ENCODE measurements around the gene EEF2K. TPM values are rescaled to one million over a fixed set of nuclear protein-coding genes. Genes with fewer than 3 reads are reported as not detected.
"Not testable (repeated sequence)": the region's sequence is repeated elsewhere in the genome, so short reads cannot be mapped to it uniquely, and the experiment has no call there.

Gene EEF2K
- total RNA-seq, 1 donor from 2014 or later = 22.1 TPM

- no peaks in the 10 kb centered on the region for H3K36me3 Mint-ChIP-seq
- H3K4me3 Mint-ChIP-seq = no peak overlapping the region
- peaks cover 46% of the 10 kb centered on the region for H3K27me3 Mint-ChIP-seq (ENCODE audit: low read depth)
These were observed 41.6 kb upstream of the EEF2K start for GRCh38 chr16:22164482-22164881.

GRCh38 chr16:22165508-22166285 lies 40.4 kb upstream of the EEF2K start:
- H3K4me3 Mint-ChIP-seq = no peak overlapping the region
- no peaks in the 10 kb centered on the region for H3K36me3 Mint-ChIP-seq
- no peaks in the 10 kb centered on the region for H3K4me1 Mint-ChIP-seq
- DNase-seq (ENCODE audit: low spot score in 2 of 2, unreplicated experiment in 2 of 2) = no peak
- H3K27ac Mint-ChIP-seq = no peak overlapping the region
- peaks cover 5% of the 10 kb centered on the region for H3K9me3 Mint-ChIP-seq
- no peak for TF ChIP-seq CTCF (IDR thresholded peaks at IDR 0.05; ENCODE audit: unreplicated experiment)
- H3K27me3 Mint-ChIP-seq (ENCODE audit: low read depth) = peaks cover 34% of the 10 kb centered on the region

More at GRCh38 chr16:22164482-22164881, 41.6 kb upstream of the EEF2K start:
- DNase-seq (ENCODE audit: low spot score in 2 of 2, unreplicated experiment in 2 of 2) = no peak
- Mint-ChIP-seq H3K9me3 (peaks cover 5% of the 10 kb centered on the region), H3K27ac (no peak overlapping the region), H3K4me1 (no peaks in the 10 kb centered on the region)
- no peak for TF ChIP-seq CTCF (IDR thresholded peaks at IDR 0.05; ENCODE audit: unreplicated experiment)

GRCh38 chr16:22171953-22172352 lies 34.1 kb upstream of the EEF2K start:
- Mint-ChIP-seq H3K4me3 (no peak overlapping the region), H3K4me1 (no peaks in the 10 kb centered on the region), H3K27me3 (ENCODE audit: low read depth) (no peaks in the 10 kb centered on the region), H3K9me3 (no peaks in the 10 kb centered on the region), H3K27ac (no peak overlapping the region), H3K36me3 (no peaks in the 10 kb centered on the region)
- no peak for TF ChIP-seq CTCF (IDR thresholded peaks at IDR 0.05; ENCODE audit: unreplicated experiment)
- DNase-seq (ENCODE audit: low spot score in 2 of 2, unreplicated experiment in 2 of 2) = no peak

- H3K27ac Mint-ChIP-seq; H3K27me3 Mint-ChIP-seq (ENCODE audit: low read depth); H3K36me3 Mint-ChIP-seq; H3K4me1 Mint-ChIP-seq; H3K4me3 Mint-ChIP-seq; DNase-seq (ENCODE audit: low spot score in 2 of 2, unreplicated experiment in 2 of 2); H3K9me3 Mint-ChIP-seq: not testable (repeated sequence)
These were observed 33.4 kb upstream of the EEF2K start for GRCh38 chr16:22172642-22173041.

- Mint-ChIP-seq H3K4me1 (no peaks in the 10 kb centered on the region), H3K27ac (no peak overlapping the region), H3K27me3 (ENCODE audit: low read depth) (peaks cover 8% of the 10 kb centered on the region), H3K9me3 (no peaks in the 10 kb centered on the region), H3K36me3 (no peaks in the 10 kb centered on the region), H3K4me3 (no peak overlapping the region)
- DNase-seq (ENCODE audit: low spot score in 2 of 2, unreplicated experiment in 2 of 2) = no peak
- no peak for TF ChIP-seq CTCF (IDR thresholded peaks at IDR 0.05; ENCODE audit: unreplicated experiment)
These were observed 31.4 kb upstream of the EEF2K start for GRCh38 chr16:22174642-22175041.

- no peaks in the 10 kb centered on the region for H3K4me1 Mint-ChIP-seq
- no peak overlapping the region for H3K27ac Mint-ChIP-seq
These were observed 27.8 kb upstream of the EEF2K start for GRCh38 chr16:22177968-22178930.

More at GRCh38 chr16:22177968-22178930, 27.8 kb upstream of the EEF2K start:
- TF ChIP-seq CTCF (IDR thresholded peaks at IDR 0.05; ENCODE audit: unreplicated experiment) = no peak
- DNase-seq (ENCODE audit: low spot score in 2 of 2, unreplicated experiment in 2 of 2) = no peak
- H3K4me3 Mint-ChIP-seq = no peak overlapping the region
- H3K36me3 Mint-ChIP-seq = no peaks in the 10 kb centered on the region
- H3K27me3 Mint-ChIP-seq (ENCODE audit: low read depth) = peaks cover 19% of the 10 kb centered on the region
- no peaks in the 10 kb centered on the region for H3K9me3 Mint-ChIP-seq
